Liver (tissue), 3 donors: Measurements from ENCODE around the gene DNAJB6.

ENCODE experiments used
- FOXA1 ChIP-seq: IDR thresholded peaks from 2 replicates; pipeline ENCODE4 v1.6.1; 2016; ENCODE audit warnings: antibody characterized with exemption
- GABPA ChIP-seq, 2 donors: IDR thresholded peaks in 1 of 2; conservative IDR thresholded peaks in 1 of 2; 2 replicates each; pipeline ENCODE4 v1.6.1; 2016; ENCODE audit warnings: antibody characterized with exemption in 2 of 2, mild to moderate bottlenecking in 1 of 2, moderate library complexity in 1 of 2
- HNF4A ChIP-seq, 2 donors: conservative IDR thresholded peaks; 2 replicates each; pipeline ENCODE4 v1.6.1; 2016; ENCODE audit warnings: antibody characterized with exemption in 2 of 2, mild to moderate bottlenecking in 2 of 2
- JUND ChIP-seq, 2 donors: IDR thresholded peaks; 2 replicates each; pipeline ENCODE4 v1.6.1; 2016; ENCODE audit warnings: antibody characterized with exemption in 2 of 2
- NR2F2 ChIP-seq: IDR thresholded peaks from 2 replicates; pipeline ENCODE4 v1.6.1; 2016; ENCODE audit warnings: antibody characterized with exemption
- RAD21 ChIP-seq, 2 donors: IDR thresholded peaks; 2 replicates each; pipeline ENCODE4 v1.6.1; 2016; ENCODE audit warnings: antibody characterized with exemption in 2 of 2, mild to moderate bottlenecking in 2 of 2
- TAF1 ChIP-seq: conservative IDR thresholded peaks from 2 replicates; pipeline ENCODE4 v1.6.1; 2016; ENCODE audit warnings: antibody characterized with exemption, mild to moderate bottlenecking
- YY1 ChIP-seq: IDR thresholded peaks from 2 replicates; pipeline ENCODE4 v1.6.1; 2016; ENCODE audit warnings: antibody characterized with exemption, mild to moderate bottlenecking
- TF ChIP-seq, protein P1 (sequence below): IDR thresholded peaks from 2 replicates; pipeline ENCODE4 v1.6.1; 2016; ENCODE audit warnings: antibody characterized with exemption
- TF ChIP-seq, protein P2 (sequence below): fragments of 150-350 bp; IDR thresholded peaks from 2 replicates; pipeline ENCODE4 v1.5.1; 2017; ENCODE audit warnings: improper control_type of control experiment, low read depth, low read length; ENCODE audit not compliant: missing input control
- TF ChIP-seq, protein P3 (sequence below): IDR thresholded peaks from 2 replicates; pipeline ENCODE4 v1.6.1; 2016; ENCODE audit warnings: antibody characterized with exemption
- TF ChIP-seq, protein P4 (sequence below): IDR thresholded peaks from 2 replicates; pipeline ENCODE4 v1.6.1; 2016; ENCODE audit warnings: antibody characterized with exemption, mild to moderate bottlenecking
- donor health status: healthy.
- donor health status: healthy.

DNA sequence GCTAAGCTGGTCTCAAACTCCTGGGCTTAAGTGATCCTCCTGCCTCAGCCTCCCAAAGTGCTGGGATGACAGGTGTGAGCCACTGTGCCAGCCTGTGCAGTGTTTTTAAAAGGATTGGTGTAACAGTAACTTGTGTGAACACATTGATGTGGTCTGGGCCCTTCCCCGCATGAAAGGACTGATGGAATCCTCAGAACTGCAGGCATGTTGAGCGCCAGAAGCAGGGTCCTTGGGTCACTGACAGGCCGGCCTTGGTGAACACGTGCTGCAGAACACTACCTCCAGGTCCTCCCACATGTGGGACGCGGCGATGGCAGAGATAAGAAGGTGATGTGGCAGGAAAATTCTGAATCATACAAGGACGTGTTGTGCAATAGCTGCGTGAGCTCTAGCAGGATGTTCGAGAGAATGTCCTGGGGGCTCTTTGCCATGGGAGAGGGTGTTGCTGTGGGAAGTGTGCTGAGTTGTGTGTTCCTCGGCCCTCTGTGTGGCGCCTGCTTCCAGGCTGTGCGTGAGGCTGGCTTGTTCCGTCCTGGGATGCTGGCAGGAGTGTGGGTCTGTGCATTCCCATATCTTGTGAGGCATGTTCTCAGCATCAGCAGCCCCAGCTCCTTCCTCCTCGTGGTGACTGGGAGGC is 68.2 kb downstream of the DNAJB6 start:
- TF ChIP-seq, protein P1, sequence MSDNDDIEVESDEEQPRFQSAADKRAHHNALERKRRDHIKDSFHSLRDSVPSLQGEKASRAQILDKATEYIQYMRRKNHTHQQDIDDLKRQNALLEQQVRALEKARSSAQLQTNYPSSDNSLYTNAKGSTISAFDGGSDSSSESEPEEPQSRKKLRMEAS = no peak
- no peak for TF ChIP-seq RAD21 (IDR thresholded peaks at IDR 0.05)
- no peak for TF ChIP-seq FOXA1
- TF ChIP-seq, protein P2, sequence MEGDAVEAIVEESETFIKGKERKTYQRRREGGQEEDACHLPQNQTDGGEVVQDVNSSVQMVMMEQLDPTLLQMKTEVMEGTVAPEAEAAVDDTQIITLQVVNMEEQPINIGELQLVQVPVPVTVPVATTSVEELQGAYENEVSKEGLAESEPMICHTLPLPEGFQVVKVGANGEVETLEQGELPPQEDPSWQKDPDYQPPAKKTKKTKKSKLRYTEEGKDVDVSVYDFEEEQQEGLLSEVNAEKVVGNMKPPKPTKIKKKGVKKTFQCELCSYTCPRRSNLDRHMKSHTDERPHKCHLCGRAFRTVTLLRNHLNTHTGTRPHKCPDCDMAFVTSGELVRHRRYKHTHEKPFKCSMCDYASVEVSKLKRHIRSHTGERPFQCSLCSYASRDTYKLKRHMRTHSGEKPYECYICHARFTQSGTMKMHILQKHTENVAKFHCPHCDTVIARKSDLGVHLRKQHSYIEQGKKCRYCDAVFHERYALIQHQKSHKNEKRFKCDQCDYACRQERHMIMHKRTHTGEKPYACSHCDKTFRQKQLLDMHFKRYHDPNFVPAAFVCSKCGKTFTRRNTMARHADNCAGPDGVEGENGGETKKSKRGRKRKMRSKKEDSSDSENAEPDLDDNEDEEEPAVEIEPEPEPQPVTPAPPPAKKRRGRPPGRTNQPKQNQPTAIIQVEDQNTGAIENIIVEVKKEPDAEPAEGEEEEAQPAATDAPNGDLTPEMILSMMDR = no peak
- TF ChIP-seq, protein P3, sequence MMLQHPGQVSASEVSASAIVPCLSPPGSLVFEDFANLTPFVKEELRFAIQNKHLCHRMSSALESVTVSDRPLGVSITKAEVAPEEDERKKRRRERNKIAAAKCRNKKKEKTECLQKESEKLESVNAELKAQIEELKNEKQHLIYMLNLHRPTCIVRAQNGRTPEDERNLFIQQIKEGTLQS = no peak
- TF ChIP-seq HNF4A (conservative IDR thresholded peaks at IDR 0.05) = no peak
- TF ChIP-seq JUND (IDR thresholded peaks at IDR 0.05) = no peak
- TF ChIP-seq TAF1 = no peak
- TF ChIP-seq, protein P4, sequence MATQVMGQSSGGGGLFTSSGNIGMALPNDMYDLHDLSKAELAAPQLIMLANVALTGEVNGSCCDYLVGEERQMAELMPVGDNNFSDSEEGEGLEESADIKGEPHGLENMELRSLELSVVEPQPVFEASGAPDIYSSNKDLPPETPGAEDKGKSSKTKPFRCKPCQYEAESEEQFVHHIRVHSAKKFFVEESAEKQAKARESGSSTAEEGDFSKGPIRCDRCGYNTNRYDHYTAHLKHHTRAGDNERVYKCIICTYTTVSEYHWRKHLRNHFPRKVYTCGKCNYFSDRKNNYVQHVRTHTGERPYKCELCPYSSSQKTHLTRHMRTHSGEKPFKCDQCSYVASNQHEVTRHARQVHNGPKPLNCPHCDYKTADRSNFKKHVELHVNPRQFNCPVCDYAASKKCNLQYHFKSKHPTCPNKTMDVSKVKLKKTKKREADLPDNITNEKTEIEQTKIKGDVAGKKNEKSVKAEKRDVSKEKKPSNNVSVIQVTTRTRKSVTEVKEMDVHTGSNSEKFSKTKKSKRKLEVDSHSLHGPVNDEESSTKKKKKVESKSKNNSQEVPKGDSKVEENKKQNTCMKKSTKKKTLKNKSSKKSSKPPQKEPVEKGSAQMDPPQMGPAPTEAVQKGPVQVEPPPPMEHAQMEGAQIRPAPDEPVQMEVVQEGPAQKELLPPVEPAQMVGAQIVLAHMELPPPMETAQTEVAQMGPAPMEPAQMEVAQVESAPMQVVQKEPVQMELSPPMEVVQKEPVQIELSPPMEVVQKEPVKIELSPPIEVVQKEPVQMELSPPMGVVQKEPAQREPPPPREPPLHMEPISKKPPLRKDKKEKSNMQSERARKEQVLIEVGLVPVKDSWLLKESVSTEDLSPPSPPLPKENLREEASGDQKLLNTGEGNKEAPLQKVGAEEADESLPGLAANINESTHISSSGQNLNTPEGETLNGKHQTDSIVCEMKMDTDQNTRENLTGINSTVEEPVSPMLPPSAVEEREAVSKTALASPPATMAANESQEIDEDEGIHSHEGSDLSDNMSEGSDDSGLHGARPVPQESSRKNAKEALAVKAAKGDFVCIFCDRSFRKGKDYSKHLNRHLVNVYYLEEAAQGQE = no peak
- no peak for TF ChIP-seq GABPA (IDR thresholded peaks at IDR 0.05 in 1 of 2, conservative IDR thresholded peaks at IDR 0.05 in 1 of 2)
- no peak for TF ChIP-seq NR2F2
- TF ChIP-seq YY1 = no peak
